SK-N-SH treated with all-trans-retinoic acid at 6 μM for 48 hours (cell line): ENCODE data around the gene SCEL.

Experiments
- SNAI2 ChIP-seq: fragments of 250-450 bp; sonication (Bioruptor Pico); IDR thresholded peaks from 2 replicates; pipeline ENCODE4 v1.5.0; 2020; ENCODE audit warnings: mild to moderate bottlenecking, moderate library complexity
- TCF4 ChIP-seq: fragments of 250-450 bp; sonication (Bioruptor Pico); IDR thresholded peaks from 2 replicates; pipeline ENCODE4 v1.8.0; 2021; ENCODE audit warnings: mild to moderate bottlenecking, moderate library complexity, borderline replicate concordance
- ZC3H10 ChIP-seq: fragments of 250-450 bp; sonication (Bioruptor Pico); IDR thresholded peaks from 2 replicates; pipeline ENCODE4 v1.5.1; 2021; ENCODE audit warnings: mild to moderate bottlenecking, moderate library complexity
- ZFP3 ChIP-seq: fragments of 250-450 bp; sonication (Bioruptor Pico); IDR thresholded peaks from 2 replicates; pipeline ENCODE4 v1.5.0; 2020; ENCODE audit warnings: mild to moderate bottlenecking, moderate library complexity
- ZFP30 ChIP-seq: fragments of 450-650 bp; formaldehyde crosslinking; IDR thresholded peaks from 2 replicates; pipeline ENCODE4 v1.5.0; 2022; ENCODE audit warnings: mild to moderate bottlenecking, moderate library complexity
- ZNF565 ChIP-seq: fragments of 450-650 bp; formaldehyde crosslinking; conservative IDR thresholded peaks from 2 replicates; pipeline ENCODE4 v1.5.0; 2020; ENCODE audit warnings: low read depth, mild to moderate bottlenecking, moderate library complexity
- ZNF70 ChIP-seq: fragments of 450-650 bp; formaldehyde crosslinking; IDR thresholded peaks from 2 replicates; pipeline ENCODE4 v1.5.0; 2020; ENCODE audit warnings: mild to moderate bottlenecking, moderate library complexity
- TF ChIP-seq, protein P1 (sequence below): fragments of 250-450 bp; sonication (Bioruptor Pico); IDR thresholded peaks from 2 replicates; pipeline ENCODE4 v1.8.0; 2020; ENCODE audit warnings: mild to moderate bottlenecking, moderate library complexity, borderline replicate concordance
- TF ChIP-seq, protein P2 (sequence below): fragments of 250-450 bp; sonication (Bioruptor Pico); IDR thresholded peaks from 2 replicates; pipeline ENCODE4 v1.5.1; 2020; ENCODE audit warnings: low read depth, mild to moderate bottlenecking, moderate library complexity
- TF ChIP-seq, protein P3 (sequence below): fragments of 250-450 bp; sonication (Bioruptor Pico); IDR thresholded peaks from 2 replicates; pipeline ENCODE4 v1.8.0; 2021; ENCODE audit warnings: low read depth, mild to moderate bottlenecking, moderate library complexity, borderline replicate concordance
- TF ChIP-seq, protein P4 (sequence below): fragments of 250-450 bp; sonication (Bioruptor Pico); IDR thresholded peaks from 2 replicates; pipeline ENCODE4 v1.5.0; 2020; ENCODE audit warnings: mild to moderate bottlenecking, moderate library complexity

DNA sequence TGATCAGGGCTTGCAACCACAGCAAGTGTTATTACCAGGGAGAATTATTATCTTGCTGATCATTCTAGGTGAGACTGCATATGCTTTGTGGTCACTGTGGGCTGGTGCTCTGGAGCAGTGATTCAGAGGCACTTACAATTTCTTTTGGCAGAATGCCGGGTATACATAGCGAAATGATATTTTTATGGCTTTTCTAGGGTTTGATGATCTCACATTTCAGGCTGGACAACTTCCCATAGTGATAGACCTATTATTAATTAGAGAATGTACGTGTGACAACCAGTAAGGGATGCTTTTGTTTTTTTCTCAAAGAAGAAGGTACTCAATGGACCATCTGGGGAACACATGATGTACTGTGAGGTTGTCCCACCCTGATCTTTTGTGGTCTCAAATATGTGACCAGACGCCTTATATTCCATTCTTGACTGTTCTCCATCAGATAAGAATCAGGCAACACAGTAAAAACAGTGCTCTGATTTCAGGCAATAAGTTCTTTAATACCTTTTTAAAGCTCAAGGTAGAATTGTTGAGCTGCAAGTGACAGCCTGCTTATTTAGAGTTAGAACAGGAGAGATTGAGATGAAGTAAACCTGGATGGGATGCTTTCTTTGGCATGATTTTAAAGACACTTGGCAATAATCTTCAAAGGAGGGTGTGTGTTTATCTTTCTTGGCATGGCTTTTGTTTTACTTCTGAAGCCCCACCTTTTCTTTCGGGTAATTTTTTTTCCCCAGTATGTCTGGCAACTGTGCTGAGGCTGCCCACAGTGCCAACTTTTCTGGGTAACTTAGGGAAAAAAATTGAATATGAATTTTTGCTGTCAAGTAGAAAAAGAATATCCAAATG lies 27.4 kb upstream of the SCEL start:
- TF ChIP-seq, protein P1, sequence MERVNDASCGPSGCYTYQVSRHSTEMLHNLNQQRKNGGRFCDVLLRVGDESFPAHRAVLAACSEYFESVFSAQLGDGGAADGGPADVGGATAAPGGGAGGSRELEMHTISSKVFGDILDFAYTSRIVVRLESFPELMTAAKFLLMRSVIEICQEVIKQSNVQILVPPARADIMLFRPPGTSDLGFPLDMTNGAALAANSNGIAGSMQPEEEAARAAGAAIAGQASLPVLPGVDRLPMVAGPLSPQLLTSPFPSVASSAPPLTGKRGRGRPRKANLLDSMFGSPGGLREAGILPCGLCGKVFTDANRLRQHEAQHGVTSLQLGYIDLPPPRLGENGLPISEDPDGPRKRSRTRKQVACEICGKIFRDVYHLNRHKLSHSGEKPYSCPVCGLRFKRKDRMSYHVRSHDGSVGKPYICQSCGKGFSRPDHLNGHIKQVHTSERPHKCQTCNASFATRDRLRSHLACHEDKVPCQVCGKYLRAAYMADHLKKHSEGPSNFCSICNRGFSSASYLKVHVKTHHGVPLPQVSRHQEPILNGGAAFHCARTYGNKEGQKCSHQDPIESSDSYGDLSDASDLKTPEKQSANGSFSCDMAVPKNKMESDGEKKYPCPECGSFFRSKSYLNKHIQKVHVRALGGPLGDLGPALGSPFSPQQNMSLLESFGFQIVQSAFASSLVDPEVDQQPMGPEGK (CRISPR knock-in tag) = no peak; the same call in 1 of the 2 replicates
- TF ChIP-seq, protein P2, sequence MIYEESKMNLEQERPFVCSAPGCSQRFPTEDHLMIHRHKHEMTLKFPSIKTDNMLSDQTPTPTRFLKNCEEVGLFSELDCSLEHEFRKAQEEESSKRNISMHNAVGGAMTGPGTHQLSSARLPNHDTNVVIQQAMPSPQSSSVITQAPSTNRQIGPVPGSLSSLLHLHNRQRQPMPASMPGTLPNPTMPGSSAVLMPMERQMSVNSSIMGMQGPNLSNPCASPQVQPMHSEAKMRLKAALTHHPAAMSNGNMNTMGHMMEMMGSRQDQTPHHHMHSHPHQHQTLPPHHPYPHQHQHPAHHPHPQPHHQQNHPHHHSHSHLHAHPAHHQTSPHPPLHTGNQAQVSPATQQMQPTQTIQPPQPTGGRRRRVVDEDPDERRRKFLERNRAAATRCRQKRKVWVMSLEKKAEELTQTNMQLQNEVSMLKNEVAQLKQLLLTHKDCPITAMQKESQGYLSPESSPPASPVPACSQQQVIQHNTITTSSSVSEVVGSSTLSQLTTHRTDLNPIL (CRISPR knock-in tag) = no peak
- TF ChIP-seq, protein P3, sequence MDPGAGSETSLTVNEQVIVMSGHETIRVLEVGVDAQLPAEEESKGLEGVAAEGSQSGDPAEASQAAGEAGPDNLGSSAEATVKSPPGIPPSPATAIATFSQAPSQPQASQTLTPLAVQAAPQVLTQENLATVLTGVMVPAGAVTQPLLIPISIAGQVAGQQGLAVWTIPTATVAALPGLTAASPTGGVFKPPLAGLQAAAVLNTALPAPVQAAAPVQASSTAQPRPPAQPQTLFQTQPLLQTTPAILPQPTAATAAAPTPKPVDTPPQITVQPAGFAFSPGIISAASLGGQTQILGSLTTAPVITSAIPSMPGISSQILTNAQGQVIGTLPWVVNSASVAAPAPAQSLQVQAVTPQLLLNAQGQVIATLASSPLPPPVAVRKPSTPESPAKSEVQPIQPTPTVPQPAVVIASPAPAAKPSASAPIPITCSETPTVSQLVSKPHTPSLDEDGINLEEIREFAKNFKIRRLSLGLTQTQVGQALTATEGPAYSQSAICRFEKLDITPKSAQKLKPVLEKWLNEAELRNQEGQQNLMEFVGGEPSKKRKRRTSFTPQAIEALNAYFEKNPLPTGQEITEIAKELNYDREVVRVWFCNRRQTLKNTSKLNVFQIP (CRISPR knock-in tag) = no peak
- TF ChIP-seq TCF4 (CRISPR knock-in tag) (no peak), ZFP3 (CRISPR knock-in tag) (no peak), ZNF565 (CRISPR knock-in tag) (no peak), ZC3H10 (CRISPR knock-in tag) (no peak), SNAI2 (CRISPR knock-in tag) (no peak), ZFP30 (CRISPR knock-in tag) (no peak), ZNF70 (CRISPR knock-in tag) (no peak)
- TF ChIP-seq, protein P4, sequence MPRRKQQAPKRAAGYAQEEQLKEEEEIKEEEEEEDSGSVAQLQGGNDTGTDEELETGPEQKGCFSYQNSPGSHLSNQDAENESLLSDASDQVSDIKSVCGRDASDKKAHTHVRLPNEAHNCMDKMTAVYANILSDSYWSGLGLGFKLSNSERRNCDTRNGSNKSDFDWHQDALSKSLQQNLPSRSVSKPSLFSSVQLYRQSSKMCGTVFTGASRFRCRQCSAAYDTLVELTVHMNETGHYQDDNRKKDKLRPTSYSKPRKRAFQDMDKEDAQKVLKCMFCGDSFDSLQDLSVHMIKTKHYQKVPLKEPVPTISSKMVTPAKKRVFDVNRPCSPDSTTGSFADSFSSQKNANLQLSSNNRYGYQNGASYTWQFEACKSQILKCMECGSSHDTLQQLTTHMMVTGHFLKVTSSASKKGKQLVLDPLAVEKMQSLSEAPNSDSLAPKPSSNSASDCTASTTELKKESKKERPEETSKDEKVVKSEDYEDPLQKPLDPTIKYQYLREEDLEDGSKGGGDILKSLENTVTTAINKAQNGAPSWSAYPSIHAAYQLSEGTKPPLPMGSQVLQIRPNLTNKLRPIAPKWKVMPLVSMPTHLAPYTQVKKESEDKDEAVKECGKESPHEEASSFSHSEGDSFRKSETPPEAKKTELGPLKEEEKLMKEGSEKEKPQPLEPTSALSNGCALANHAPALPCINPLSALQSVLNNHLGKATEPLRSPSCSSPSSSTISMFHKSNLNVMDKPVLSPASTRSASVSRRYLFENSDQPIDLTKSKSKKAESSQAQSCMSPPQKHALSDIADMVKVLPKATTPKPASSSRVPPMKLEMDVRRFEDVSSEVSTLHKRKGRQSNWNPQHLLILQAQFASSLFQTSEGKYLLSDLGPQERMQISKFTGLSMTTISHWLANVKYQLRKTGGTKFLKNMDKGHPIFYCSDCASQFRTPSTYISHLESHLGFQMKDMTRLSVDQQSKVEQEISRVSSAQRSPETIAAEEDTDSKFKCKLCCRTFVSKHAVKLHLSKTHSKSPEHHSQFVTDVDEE (CRISPR knock-in tag) = no peak
